GM19467 (cell line): Measurements from ENCODE around the gene LRRC7.

Source experiments
- ATAC-seq: cut with Tn5 transposase; IDR thresholded peaks from one replicate; pipeline ENCODE4 v1.9.1; 2021; ENCODE audit warnings: mild to moderate bottlenecking, moderate library complexity; ENCODE audit not compliant: unreplicated experiment

LRRC7 gene

GRCh38 chr1:70083519-70083918, 515.8 kb downstream of the LRRC7 start:
- ATAC-seq, result peak; percentile 47

- no peak for ATAC-seq
Observed at GRCh38 chr1:70084314-70084915, 516.7 kb downstream of the LRRC7 start.

GRCh38 chr1:70085521-70085920, 517.8 kb downstream of the LRRC7 start:
- ATAC-seq, result no peak

GRCh38 chr1:70086897-70087296, 519.2 kb downstream of the LRRC7 start:
- no peak for ATAC-seq

- no peak for ATAC-seq
Observed at GRCh38 chr1:70090141-70090540, 522.4 kb downstream of the LRRC7 start.

- ATAC-seq, result no peak
Observed at GRCh38 chr1:70090875-70091274, 523.2 kb downstream of the LRRC7 start.

- no peak for ATAC-seq
Observed at GRCh38 chr1:70091811-70092210, 524.1 kb downstream of the LRRC7 start.

GRCh38 chr1:70092526-70092925, 524.8 kb downstream of the LRRC7 start:
- no peak for ATAC-seq

GRCh38 chr1:70093250-70093975, 525.7 kb downstream of the LRRC7 start:
- no peak for ATAC-seq

GRCh38 chr1:70101231-70101630, 533.5 kb downstream of the LRRC7 start:
- no peak for ATAC-seq

GRCh38 chr1:70101774-70102173, 534.1 kb downstream of the LRRC7 start:
- no peak for ATAC-seq

- no peak for ATAC-seq
Observed at GRCh38 chr1:70103770-70104169, 536.0 kb downstream of the LRRC7 start.

GRCh38 chr1:70109241-70109640, 541.5 kb downstream of the LRRC7 start:
- no peak for ATAC-seq

- no peak for ATAC-seq
Observed at GRCh38 chr1:70112838-70113237, 545.1 kb downstream of the LRRC7 start.

- no peak for ATAC-seq
Observed at GRCh38 chr1:70115315-70115714, 547.6 kb downstream of the LRRC7 start.

GRCh38 chr1:70117046-70117445, 549.3 kb downstream of the LRRC7 start:
- ATAC-seq, result no peak

- no peak for ATAC-seq
Observed at GRCh38 chr1:70134148-70134547, 566.4 kb downstream of the LRRC7 start.

- no peak for ATAC-seq
Observed at GRCh38 chr1:70140343-70140742, 572.6 kb downstream of the LRRC7 start.

GRCh38 chr1:70140894-70141293, 573.2 kb downstream of the LRRC7 start:
- no peak for ATAC-seq

GRCh38 chr1:70142075-70142474, 574.4 kb downstream of the LRRC7 start:
- no peak for ATAC-seq

GRCh38 chr1:70143048-70143659, 575.4 kb downstream of the LRRC7 start:
- no peak for ATAC-seq

- ATAC-seq, result no peak
Observed at GRCh38 chr1:70146488-70146887, 578.8 kb downstream of the LRRC7 start.
